HepG2 (cell line): Measurements from ENCODE around the gene PPP2R5B. TPM values are rescaled to one million over a fixed set of nuclear protein-coding genes. Genes with fewer than 3 reads are reported as not detected.

Experiments used
- CEBPB ChIP-seq: IDR thresholded peaks from 2 replicates; pipeline ENCODE4 v1.6.1; 2011; ENCODE audit warnings: low read depth, low read length, improper control_type of control experiment, borderline replicate concordance
- FOSL1 ChIP-seq: sonication (generic); formaldehyde crosslinking; IDR thresholded peaks from 2 replicates; pipeline ENCODE4 v1.9.0; 2021; ENCODE audit warnings: missing genetic modification reagents, borderline replicate concordance
- GLI4 ChIP-seq: sonication (generic); formaldehyde crosslinking; IDR thresholded peaks from 2 replicates; pipeline ENCODE4 v1.5.1; 2020; ENCODE audit warnings: missing genetic modification reagents, mild to moderate bottlenecking, moderate library complexity, borderline replicate concordance
- MBNL3 ChIP-seq: fragments of 250-450 bp; sonication (Bioruptor Pico); conservative IDR thresholded peaks from 2 replicates; pipeline ENCODE4 v1.8.0; 2022; ENCODE audit warnings: mild to moderate bottlenecking, inconsistent platforms
- NPAS2 ChIP-seq: sonication (generic); formaldehyde crosslinking; IDR thresholded peaks from 2 replicates; pipeline ENCODE4 v1.8.0; 2022; ENCODE audit warnings: mild to moderate bottlenecking, missing genetic modification reagents, borderline replicate concordance
- PHB2 ChIP-seq: fragments of 450-650 bp; IDR thresholded peaks from 2 replicates; pipeline ENCODE4 v1.6.1; 2018; ENCODE audit not compliant: partially characterized antibody
- USF2 ChIP-seq, 2 experiments: sonication (generic) in 1 of 2; formaldehyde crosslinking in 1 of 2; IDR thresholded peaks; 2 replicates each; pipeline versions ENCODE4 v1.5.1 to v1.6.1; 2011 to 2020; ENCODE audit warnings: borderline replicate concordance in 1 of 2, low read depth in 1 of 2, low read length in 1 of 2, mild to moderate bottlenecking in 1 of 2, missing genetic modification reagents in 1 of 2, moderate library complexity in 1 of 2
- ZBTB38 ChIP-seq: sonication (generic); formaldehyde crosslinking; IDR thresholded peaks from 2 replicates; pipeline ENCODE4 v1.5.1; 2020; ENCODE audit warnings: mild to moderate bottlenecking, missing genetic modification reagents
- ZNF264 ChIP-seq: sonication (generic); formaldehyde crosslinking; IDR thresholded peaks from 2 replicates; pipeline ENCODE4 v1.4.0; 2020; ENCODE audit warnings: missing genetic modification reagents
- ZNF318 ChIP-seq: sonication (generic); formaldehyde crosslinking; IDR thresholded peaks from 2 replicates; pipeline ENCODE4 v1.4.0; 2020; ENCODE audit warnings: mild to moderate bottlenecking, missing genetic modification reagents
- ZNF44 ChIP-seq: sonication (generic); formaldehyde crosslinking; IDR thresholded peaks from 2 replicates; pipeline ENCODE4 v1.5.1; 2020; ENCODE audit warnings: mild to moderate bottlenecking, missing genetic modification reagents
- ZNF451 ChIP-seq: sonication (generic); formaldehyde crosslinking; IDR thresholded peaks from 2 replicates; pipeline ENCODE4 v1.5.0; 2020; ENCODE audit warnings: mild to moderate bottlenecking, missing genetic modification reagents
- ZSCAN31 ChIP-seq: sonication (generic); formaldehyde crosslinking; IDR thresholded peaks from 2 replicates; pipeline ENCODE4 v1.5.0; 2020; ENCODE audit warnings: low read depth, mild to moderate bottlenecking, missing genetic modification reagents
- polyA plus RNA-seq, 8 experiments: library from polyadenylated mRNA; depleted of rRNA in 3 of 8; stranded (reverse) in 7 of 8; unstranded in 1 of 8; fragments of >200 nt; fragmentation: Illumina TruSeq in 4 of 8; extraction: Trizol in 4 of 8; gene quantifications; 2 replicates each; pipeline versions ENCODE4 v1.2.1 to v1.2.3, GENCODE V29; 2011 to 2016; ENCODE audit warnings: low read depth in 4 of 8, missing spikeins in 1 of 8, mixed read lengths in 1 of 8; ENCODE audit not compliant: insufficient read depth in 1 of 8
- total RNA-seq, 5 experiments: library from RNA; depleted of rRNA; stranded (reverse); fragments of >200 nt; fragmentation: Illumina TruSeq; extraction: Trizol; gene quantifications; 2 replicates each; pipeline ENCODE4 v1.2.3, GENCODE V29; 2016; ENCODE audit warnings: low read depth in 1 of 5
- TF ChIP-seq, protein P1 (sequence below): fragments of 450-650 bp; IDR thresholded peaks from 2 replicates; pipeline ENCODE4 v1.6.1; 2016
- TF ChIP-seq, protein P2 (sequence below): sonication (generic); formaldehyde crosslinking; IDR thresholded peaks from 2 replicates; pipeline ENCODE4 v1.8.1; 2023; ENCODE audit warnings: mild to moderate bottlenecking, missing genetic modification reagents

The PPP2R5B gene
- total and polyA plus RNA-seq, 2 of the 13 experiments (the other 11 are each of a cell fraction or from before 2014, with no cell fraction given), result 2.3 to 8.3 TPM

GRCh38 chr11:64923944-64924909 lies at the start of gene PPP2R5B (continued):
- TF ChIP-seq ZNF318 (CRISPR knock-in tag) (no peak), ZSCAN31 (CRISPR knock-in tag) (0 out of 2 replicates have a peak, but pooled peaks have one; percentile 59), GLI4 (CRISPR knock-in tag) (no peak), USF2 (IDR thresholded peaks at IDR 0.05; ENCODE audit: low read depth, low read length) (no peak), USF2 (CRISPR knock-in tag; IDR thresholded peaks at IDR 0.05; ENCODE audit: borderline replicate concordance) (no peak), ZNF44 (CRISPR knock-in tag) (no peak), ZNF451 (CRISPR knock-in tag) (no peak), CEBPB (peak; percentile 26; the same call in 1 of the 2 replicates), MBNL3 (no peak), ZNF264 (CRISPR knock-in tag) (peak; percentile 34; the same call in 1 of the 2 replicates), NPAS2 (CRISPR knock-in tag) (no peak), PHB2 (no peak), FOSL1 (CRISPR knock-in tag) (peak; percentile 91), ZBTB38 (CRISPR knock-in tag) (no peak)
- TF ChIP-seq, protein P1, sequence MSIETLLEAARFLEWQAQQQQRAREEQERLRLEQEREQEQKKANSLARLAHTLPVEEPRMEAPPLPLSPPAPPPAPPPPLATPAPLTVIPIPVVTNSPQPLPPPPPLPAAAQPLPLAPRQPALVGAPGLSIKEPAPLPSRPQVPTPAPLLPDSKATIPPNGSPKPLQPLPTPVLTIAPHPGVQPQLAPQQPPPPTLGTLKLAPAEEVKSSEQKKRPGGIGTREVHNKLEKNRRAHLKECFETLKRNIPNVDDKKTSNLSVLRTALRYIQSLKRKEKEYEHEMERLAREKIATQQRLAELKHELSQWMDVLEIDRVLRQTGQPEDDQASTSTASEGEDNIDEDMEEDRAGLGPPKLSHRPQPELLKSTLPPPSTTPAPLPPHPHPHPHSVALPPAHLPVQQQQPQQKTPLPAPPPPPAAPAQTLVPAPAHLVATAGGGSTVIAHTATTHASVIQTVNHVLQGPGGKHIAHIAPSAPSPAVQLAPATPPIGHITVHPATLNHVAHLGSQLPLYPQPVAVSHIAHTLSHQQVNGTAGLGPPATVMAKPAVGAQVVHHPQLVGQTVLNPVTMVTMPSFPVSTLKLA, result no peak
- TF ChIP-seq, protein P2, sequence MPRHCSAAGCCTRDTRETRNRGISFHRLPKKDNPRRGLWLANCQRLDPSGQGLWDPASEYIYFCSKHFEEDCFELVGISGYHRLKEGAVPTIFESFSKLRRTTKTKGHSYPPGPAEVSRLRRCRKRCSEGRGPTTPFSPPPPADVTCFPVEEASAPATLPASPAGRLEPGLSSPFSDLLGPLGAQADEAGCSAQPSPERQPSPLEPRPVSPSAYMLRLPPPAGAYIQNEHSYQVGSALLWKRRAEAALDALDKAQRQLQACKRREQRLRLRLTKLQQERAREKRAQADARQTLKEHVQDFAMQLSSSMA (CRISPR knock-in tag), result no peak
